Measurements from ENCODE around the gene EML6.
"Not testable (repeated sequence)": the region's sequence is repeated elsewhere in the genome, so short reads cannot be mapped to it uniquely, and the experiment has no call there.

The EML6 gene

GRCh38 chr2:54723131-54723995 is at the start of gene EML6:
Gene EML6 (plus strand): TSS chr2:54723662. CDS start chr2:54725062, 1,400 bp downstream.
- DNase-seq (ENCODE audit: low read depth in 3 of 3): peak; percentile 92 to 98 (median 95)

GRCh38 chr2:54675281-54675680 is 48.2 kb upstream of the EML6 start:
- DNase-seq (ENCODE audit: low read depth in 3 of 3): no peak

- no peak for DNase-seq (ENCODE audit: low read depth in 3 of 3)
Measured at GRCh38 chr2:54675738-54676137, 47.7 kb upstream of the EML6 start.

GRCh38 chr2:54676656-54677055 is 46.8 kb upstream of the EML6 start:
- no peak for DNase-seq (ENCODE audit: low read depth in 3 of 3)

GRCh38 chr2:54677476-54678265 is 45.8 kb upstream of the EML6 start:
- no peak for DNase-seq (ENCODE audit: low read depth in 3 of 3)

GRCh38 chr2:54678719-54679118 is 44.7 kb upstream of the EML6 start:
- no peak for DNase-seq (ENCODE audit: low read depth in 3 of 3)

GRCh38 chr2:54680397-54681041 is 42.9 kb upstream of the EML6 start:
- no peak for DNase-seq (ENCODE audit: low read depth in 3 of 3)

GRCh38 chr2:54681416-54681815 is 42.0 kb upstream of the EML6 start:
- no peak for DNase-seq (ENCODE audit: low read depth in 3 of 3)

GRCh38 chr2:54683596-54683995 is 39.9 kb upstream of the EML6 start:
- no peak for DNase-seq (ENCODE audit: low read depth in 3 of 3)

GRCh38 chr2:54685263-54685775 is 38.1 kb upstream of the EML6 start:
- no peak for DNase-seq (ENCODE audit: low read depth in 3 of 3)

GRCh38 chr2:54687595-54688152 is 35.8 kb upstream of the EML6 start:
- no peak for DNase-seq (ENCODE audit: low read depth in 3 of 3)

GRCh38 chr2:54691445-54692135 is 31.9 kb upstream of the EML6 start:
- no peak for DNase-seq (ENCODE audit: low read depth in 3 of 3)

- no peak for DNase-seq (ENCODE audit: low read depth in 3 of 3)
Measured at GRCh38 chr2:54692556-54692955, 30.9 kb upstream of the EML6 start.

- DNase-seq (ENCODE audit: low read depth in 3 of 3): no peak
Measured at GRCh38 chr2:54695378-54695777, 28.1 kb upstream of the EML6 start.

- no peak for DNase-seq (ENCODE audit: low read depth in 3 of 3)
Measured at GRCh38 chr2:54697934-54698333, 25.5 kb upstream of the EML6 start.

GRCh38 chr2:54698926-54699325 is 24.5 kb upstream of the EML6 start:
- DNase-seq (ENCODE audit: low read depth in 3 of 3): not testable (repeated sequence)

GRCh38 chr2:54699665-54700064 is 23.8 kb upstream of the EML6 start:
- no peak for DNase-seq (ENCODE audit: low read depth in 3 of 3)

- DNase-seq (ENCODE audit: low read depth in 3 of 3): no peak
Measured at GRCh38 chr2:54701029-54701428, 22.4 kb upstream of the EML6 start.

GRCh38 chr2:54704238-54704637 is 19.2 kb upstream of the EML6 start:
- no peak for DNase-seq (ENCODE audit: low read depth in 3 of 3)

GRCh38 chr2:54704688-54705605 is 18.5 kb upstream of the EML6 start:
- no peak for DNase-seq (ENCODE audit: low read depth in 3 of 3)
